GM12873 (cell line): ENCODE measurements around the gene SNHG17.

Experiments
- TF ChIP-seq, protein P1 (sequence below): IDR thresholded peaks from 2 replicates; pipeline ENCODE4 v1.5.1; 2012; ENCODE audit warnings: low read depth, mild to moderate bottlenecking, moderate library complexity, low read length, control low read depth; ENCODE audit not compliant: insufficient read depth; ENCODE audit errors: missing control alignments

Gene SNHG17

DNA sequence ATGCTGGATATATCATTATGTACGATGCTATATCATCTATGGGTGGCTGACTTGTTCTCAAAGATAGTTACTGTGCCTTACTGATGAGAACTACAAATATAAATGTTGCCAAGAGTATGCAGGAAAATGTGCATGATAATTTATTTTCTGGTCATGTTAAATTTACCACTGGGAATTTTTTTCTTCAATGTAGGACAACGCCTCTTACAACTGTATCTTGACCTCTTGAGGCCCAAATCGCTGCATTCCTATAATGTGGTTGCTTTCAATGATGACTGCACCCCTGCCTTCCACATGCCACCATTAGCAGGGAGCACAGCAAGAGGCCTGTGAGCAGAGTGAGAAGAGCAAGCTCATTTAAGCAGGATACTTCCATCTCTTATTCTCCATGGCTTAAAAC is 31.9 kb upstream of the SNHG17 start:
- TF ChIP-seq, protein P1, sequence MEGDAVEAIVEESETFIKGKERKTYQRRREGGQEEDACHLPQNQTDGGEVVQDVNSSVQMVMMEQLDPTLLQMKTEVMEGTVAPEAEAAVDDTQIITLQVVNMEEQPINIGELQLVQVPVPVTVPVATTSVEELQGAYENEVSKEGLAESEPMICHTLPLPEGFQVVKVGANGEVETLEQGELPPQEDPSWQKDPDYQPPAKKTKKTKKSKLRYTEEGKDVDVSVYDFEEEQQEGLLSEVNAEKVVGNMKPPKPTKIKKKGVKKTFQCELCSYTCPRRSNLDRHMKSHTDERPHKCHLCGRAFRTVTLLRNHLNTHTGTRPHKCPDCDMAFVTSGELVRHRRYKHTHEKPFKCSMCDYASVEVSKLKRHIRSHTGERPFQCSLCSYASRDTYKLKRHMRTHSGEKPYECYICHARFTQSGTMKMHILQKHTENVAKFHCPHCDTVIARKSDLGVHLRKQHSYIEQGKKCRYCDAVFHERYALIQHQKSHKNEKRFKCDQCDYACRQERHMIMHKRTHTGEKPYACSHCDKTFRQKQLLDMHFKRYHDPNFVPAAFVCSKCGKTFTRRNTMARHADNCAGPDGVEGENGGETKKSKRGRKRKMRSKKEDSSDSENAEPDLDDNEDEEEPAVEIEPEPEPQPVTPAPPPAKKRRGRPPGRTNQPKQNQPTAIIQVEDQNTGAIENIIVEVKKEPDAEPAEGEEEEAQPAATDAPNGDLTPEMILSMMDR, result no peak

DNA sequence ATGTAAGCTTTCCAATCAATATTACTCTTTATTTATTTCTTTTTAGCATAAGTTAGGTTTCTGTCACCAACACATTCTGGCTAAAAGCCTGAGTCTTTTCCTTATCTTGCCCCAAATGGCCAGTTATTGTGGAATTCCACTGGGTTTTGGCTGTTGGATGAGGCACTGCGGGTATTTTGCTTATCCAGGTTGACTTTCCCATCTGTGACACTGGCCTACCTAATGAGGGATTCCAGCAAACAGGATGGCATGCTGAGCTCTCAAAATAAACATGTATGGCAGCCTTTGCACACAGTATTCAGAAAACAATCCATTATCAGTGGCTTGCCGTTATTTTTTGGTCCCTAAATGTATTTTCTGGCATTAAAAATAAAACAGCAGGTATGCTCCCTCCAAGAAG is 31.0 kb upstream of the SNHG17 start:
- TF ChIP-seq, protein P1, result no peak

DNA sequence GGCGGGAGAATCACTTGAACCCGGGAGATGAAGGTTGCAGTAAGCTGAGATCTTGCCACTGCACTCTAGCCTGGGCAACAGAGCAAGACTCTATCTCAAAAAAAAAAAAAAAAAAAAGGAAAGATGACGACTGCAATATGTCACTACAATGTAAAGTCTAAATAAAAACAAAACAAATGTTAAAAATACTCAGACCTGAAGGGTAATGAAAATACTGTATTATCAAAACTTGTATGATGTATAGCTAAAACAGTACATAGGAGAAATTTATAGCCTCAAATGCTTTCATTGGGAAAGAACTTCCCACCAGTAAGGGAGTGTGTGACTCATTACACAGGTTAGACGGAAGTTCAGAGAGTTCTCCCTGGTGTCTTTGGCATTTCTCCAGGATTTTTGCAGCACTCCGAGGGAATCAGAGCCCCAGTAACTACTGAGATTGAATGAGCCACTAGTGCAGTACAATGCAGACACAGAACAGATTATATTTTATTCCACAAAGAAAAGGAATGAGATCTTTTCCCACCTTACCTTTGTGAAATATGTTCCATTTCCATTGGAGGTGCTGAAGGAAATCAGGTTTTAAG is 25.0 kb upstream of the SNHG17 start:
- TF ChIP-seq, protein P1, result no peak

DNA sequence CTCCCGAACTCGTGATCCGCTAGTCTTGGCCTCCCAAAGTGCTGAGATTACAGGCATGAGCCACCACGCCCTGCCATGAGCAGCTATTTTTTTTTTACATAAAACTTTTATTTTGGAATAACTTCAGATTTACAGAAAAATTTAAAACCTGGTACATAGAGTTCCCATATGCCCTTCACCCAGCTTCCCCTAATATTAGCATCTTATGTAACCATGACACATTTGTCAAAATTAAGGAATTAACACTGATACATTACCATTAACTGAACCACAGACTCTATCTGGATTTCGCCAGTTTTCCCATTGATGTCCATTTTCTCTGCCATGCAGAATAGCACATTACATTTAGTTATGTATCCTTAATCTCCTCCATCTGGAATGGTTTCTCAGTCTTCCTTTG is 23.2 kb upstream of the SNHG17 start:
- TF ChIP-seq, protein P1, result no peak

DNA sequence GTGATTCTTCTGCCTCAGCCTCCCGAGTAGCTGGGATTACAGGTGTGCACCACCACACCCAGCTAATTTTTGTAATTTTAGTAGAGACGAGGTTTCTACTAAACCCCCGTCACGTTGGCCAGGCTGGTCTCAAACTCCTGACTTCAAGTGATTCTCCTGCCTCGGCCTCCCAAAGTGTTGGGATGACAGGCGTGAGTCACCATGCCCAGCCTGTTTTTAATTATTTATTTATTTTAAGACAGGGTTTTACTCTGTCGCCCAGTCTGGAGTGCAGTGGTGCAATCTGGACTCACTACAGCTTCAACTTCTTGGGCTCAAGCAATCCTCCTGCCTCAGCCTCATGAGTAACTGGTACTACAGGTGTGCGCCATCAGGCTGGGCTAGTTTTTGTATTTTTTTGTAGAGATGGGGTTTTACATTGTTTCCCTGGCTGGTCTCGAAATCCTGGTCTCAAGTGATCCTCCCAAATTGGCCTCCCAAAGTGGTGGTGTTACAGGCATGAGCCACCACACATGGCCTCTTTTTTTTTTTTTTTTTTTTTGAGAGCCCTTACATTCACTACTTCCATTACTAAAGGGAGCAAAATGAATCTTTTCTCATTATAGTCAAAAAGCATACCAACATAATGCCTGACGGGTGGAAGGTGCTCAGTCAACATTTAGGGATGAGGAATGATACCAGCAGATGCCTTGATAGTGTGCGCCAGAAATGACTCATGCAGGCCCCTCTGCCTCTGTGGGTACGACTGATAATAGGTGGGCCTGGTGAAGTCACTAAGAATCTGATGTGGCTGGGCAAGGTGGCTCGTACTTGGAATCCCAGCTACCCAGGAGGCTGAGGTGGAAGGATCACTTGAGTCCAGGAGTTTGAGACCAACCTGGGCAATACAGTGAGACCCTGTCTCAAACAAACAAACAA is 19.7 kb upstream of the SNHG17 start:
- TF ChIP-seq, protein P1, result no peak

DNA sequence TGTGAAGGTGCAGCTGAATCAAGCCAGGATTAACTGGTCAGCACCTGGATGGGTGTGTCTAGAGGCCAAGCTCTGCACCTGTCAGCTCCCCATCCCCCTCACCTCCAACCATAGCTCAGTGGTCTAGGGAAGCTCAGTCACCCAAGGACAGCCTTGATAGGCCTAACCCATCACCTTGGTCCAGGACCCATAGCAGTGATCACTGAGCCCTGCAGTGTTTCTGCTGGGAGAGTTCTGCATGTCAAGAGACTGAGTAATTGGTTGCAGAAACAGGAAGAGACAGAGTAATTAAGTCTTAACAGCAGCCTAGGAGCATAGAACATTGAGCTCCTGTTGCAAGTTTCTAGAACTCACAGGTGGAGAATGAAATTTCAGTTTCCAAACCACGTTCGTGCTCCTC is 18.8 kb upstream of the SNHG17 start:
- TF ChIP-seq, protein P1, result no peak

DNA sequence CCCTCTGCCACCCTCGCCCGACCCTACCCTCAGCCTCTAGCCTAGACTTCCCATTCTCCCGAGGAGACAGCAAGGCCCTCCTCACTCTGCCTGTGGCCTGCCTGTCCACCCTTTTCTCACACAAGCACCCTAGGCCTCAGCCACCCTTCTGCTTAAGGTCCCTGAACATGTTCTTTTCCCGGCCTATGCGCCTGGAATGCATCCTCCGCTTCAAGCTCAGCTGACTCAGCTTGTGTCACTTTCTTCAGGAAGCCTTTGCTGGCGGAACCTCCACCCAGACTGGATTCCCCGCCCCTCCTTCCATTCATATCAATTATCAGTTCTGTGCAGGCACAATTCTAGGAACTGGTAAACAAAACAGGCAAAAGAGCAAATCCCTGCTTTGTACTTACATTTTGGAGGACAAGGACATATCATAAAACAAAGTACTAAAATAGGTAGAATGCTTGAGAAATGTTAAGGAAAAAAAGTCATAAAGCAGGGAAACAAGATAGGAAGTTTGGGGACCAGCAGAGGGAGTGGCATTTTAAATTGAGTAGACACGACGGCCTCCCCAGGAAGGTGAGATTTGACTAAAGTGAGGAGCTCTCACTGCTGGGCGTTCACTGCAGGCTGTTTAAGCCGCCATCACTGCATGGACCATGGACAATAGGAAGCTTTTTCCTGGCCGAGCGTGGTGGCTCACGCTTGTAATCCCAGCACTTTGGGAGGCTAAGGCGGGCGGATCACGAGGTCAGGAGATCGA is 17.9 kb upstream of the SNHG17 start:
- TF ChIP-seq, protein P1, result no peak
